Measurements from ENCODE around the gene IGFN1.
"Not testable (repeated sequence)": the region's sequence is repeated elsewhere in the genome, so short reads cannot be mapped to it uniquely, and the experiment has no call there.

Gene IGFN1

GRCh38 chr1:201218409-201218808 is 27.8 kb downstream of the IGFN1 start:
- no peak for DNase-seq (ENCODE audit: low spot score)

GRCh38 chr1:201219481-201220387 is 29.1 kb downstream of the IGFN1 start:
- DNase-seq (ENCODE audit: low spot score): no peak

- DNase-seq (ENCODE audit: low spot score): no peak
These were observed 29.7 kb downstream of the IGFN1 start for GRCh38 chr1:201220388-201220715.

GRCh38 chr1:201221201-201221846 is 30.7 kb downstream of the IGFN1 start:
- no peak for DNase-seq (ENCODE audit: low spot score)

GRCh38 chr1:201222125-201222524 is 31.5 kb downstream of the IGFN1 start:
- no peak for DNase-seq (ENCODE audit: low spot score)

GRCh38 chr1:201223852-201224665 is 33.4 kb downstream of the IGFN1 start:
- no peak for DNase-seq (ENCODE audit: low spot score)

GRCh38 chr1:201224666-201225370 is 34.2 kb downstream of the IGFN1 start:
- DNase-seq (ENCODE audit: low spot score): no peak

GRCh38 chr1:201226178-201226514 is 35.5 kb downstream of the IGFN1 start:
- DNase-seq (ENCODE audit: low spot score): no peak

- DNase-seq (ENCODE audit: low spot score): no peak
These were observed 36.4 kb downstream of the IGFN1 start for GRCh38 chr1:201226859-201227488.

- no peak for DNase-seq (ENCODE audit: low spot score)
These were observed 37.7 kb downstream of the IGFN1 start for GRCh38 chr1:201228011-201228983.

- no peak for DNase-seq (ENCODE audit: low spot score)
These were observed 38.5 kb downstream of the IGFN1 start for GRCh38 chr1:201229095-201229494.

- DNase-seq (ENCODE audit: low spot score): no peak
These were observed 39.4 kb downstream of the IGFN1 start for GRCh38 chr1:201229771-201230635.

GRCh38 chr1:201230676-201231075 is 40.1 kb downstream of the IGFN1 start:
- no peak for DNase-seq (ENCODE audit: low spot score)

GRCh38 chr1:201239646-201240045 is 49.0 kb downstream of the IGFN1 start:
- not testable (repeated sequence) for DNase-seq (ENCODE audit: low spot score)

GRCh38 chr1:201240171-201240570 is 49.5 kb downstream of the IGFN1 start:
- DNase-seq (ENCODE audit: low spot score): no peak

GRCh38 chr1:201241736-201242135 is 51.1 kb downstream of the IGFN1 start:
- no peak for DNase-seq (ENCODE audit: low spot score)

- DNase-seq (ENCODE audit: low spot score): no peak
These were observed 54.5 kb downstream of the IGFN1 start for GRCh38 chr1:201245082-201245481.

GRCh38 chr1:201248721-201249559 is 58.3 kb downstream of the IGFN1 start:
- DNase-seq (ENCODE audit: low spot score): no peak
